NCI-H2029 treated with DMSO at 0.1 percent for 48 hours (cell line): ENCODE results near the gene TDRD12.
"Not testable (repeated sequence)": the region's sequence is repeated elsewhere in the genome, so short reads cannot be mapped to it uniquely, and the experiment has no call there.

Experiments used
- DNase-seq: peaks from one replicate; lab custom pipeline; 2025; lab: John Stamatoyannopoulos, UW

The TDRD12 gene

GRCh38 chr19:32867436-32867835 is 147.9 kb downstream of the TDRD12 start:
- not testable (repeated sequence) for DNase-seq

- no peak for DNase-seq
These were observed 148.8 kb downstream of the TDRD12 start for GRCh38 chr19:32868206-32868950.

- DNase-seq = no peak
These were observed 149.9 kb downstream of the TDRD12 start, which contains the start of gene SLC7A9 for GRCh38 chr19:32869369-32869965. TSS of gene SLC7A9 (minus strand) at chr19:32869767. CDS start at chr19:32868534, 1,233 bp downstream.

GRCh38 chr19:32869966-32870573 is 150.5 kb downstream of the TDRD12 start:
- no peak for DNase-seq

GRCh38 chr19:32870981-32871451 is 151.4 kb downstream of the TDRD12 start:
- DNase-seq = no peak

- no peak for DNase-seq
These were observed 152.8 kb downstream of the TDRD12 start for GRCh38 chr19:32872391-32872790.

- DNase-seq = no peak
These were observed 153.8 kb downstream of the TDRD12 start for GRCh38 chr19:32873247-32873959.

- DNase-seq = no peak
These were observed 155.0 kb downstream of the TDRD12 start for GRCh38 chr19:32874605-32875004.

- DNase-seq = no peak
These were observed 155.9 kb downstream of the TDRD12 start for GRCh38 chr19:32875428-32875827.

- no peak for DNase-seq
These were observed 156.8 kb downstream of the TDRD12 start for GRCh38 chr19:32876236-32876918.

- DNase-seq = no peak
These were observed 157.3 kb downstream of the TDRD12 start for GRCh38 chr19:32876919-32877285.
